Loucy (cell line): ENCODE data around the gene RAB6B.

Experiments used
- CTCF ChIP-seq: fragments of 200-600 bp; sonication (generic); conservative IDR thresholded peaks from 2 replicates; pipeline ENCODE4 v1.5.1; 2014; ENCODE audit warnings: mild to moderate bottlenecking, antibody characterized with exemption, low read length
- EZH2phosphoT487 ChIP-seq: fragments of 200-600 bp; IDR thresholded peaks from 2 replicates; pipeline ENCODE4 v1.6.1; 2018; ENCODE audit warnings: antibody characterized with exemption, mild to moderate bottlenecking, moderate library complexity, borderline replicate concordance

GRCh38 chr3:133944181-133944580 lies 48.5 kb upstream of the RAB6B start:
- TF ChIP-seq CTCF (no peak), EZH2phosphoT487 (no peak)
